NCI-H128 (cell line): ENCODE measurements around the gene ZNF569.
A peak's percentile ranks its signal among the peaks of the same experiment; 100 is the strongest.
"Not testable (repeated sequence)": the region's sequence is repeated elsewhere in the genome, so short reads cannot be mapped to it uniquely, and the experiment has no call there.

Source experiments
- DNase-seq: peaks from one replicate; lab custom pipeline; 2025; ENCODE audit not compliant: unreplicated experiment; lab: John Stamatoyannopoulos, UW

The ZNF569 gene

DNA sequence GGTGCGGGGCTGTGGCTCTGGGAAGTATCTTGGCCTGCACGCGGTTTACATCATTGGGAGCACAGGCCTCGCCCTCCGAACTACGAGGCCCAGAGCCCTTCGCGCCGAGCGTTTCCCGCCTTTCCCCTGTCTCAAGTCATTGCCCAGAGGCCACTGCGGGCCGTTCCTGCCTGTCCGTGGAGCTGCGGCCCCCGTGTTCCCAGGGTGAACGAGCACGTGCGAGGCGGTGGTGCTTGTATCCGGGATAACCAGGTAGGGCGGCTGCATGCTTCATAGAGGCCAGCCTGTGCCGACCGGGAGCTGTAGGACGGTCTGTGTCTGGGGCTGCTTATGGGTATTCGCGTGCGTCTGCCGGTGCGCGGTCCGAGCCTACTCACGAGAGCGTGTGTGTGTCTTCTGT lies 63.8 kb downstream of the ZNF569 start:
- no peak for DNase-seq

DNA sequence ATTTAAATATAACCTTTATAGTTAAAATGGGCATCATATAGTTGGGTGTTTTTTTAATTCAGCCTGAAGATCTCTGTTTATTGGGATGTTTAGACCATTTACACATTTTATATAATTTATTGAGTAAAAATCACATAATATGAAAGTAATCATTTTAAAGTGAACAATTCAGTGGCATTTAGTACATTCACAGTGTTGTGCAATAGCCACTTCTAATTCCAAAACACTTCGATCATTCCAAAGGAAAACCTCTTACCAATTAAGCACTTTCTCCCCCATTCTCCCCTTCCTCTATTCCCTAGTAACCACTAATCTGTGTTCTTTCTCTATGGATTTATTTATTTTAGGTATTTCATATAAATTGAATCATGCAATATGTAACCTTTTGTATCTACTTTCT lies 66.2 kb downstream of the ZNF569 start:
- DNase-seq = no peak

DNA sequence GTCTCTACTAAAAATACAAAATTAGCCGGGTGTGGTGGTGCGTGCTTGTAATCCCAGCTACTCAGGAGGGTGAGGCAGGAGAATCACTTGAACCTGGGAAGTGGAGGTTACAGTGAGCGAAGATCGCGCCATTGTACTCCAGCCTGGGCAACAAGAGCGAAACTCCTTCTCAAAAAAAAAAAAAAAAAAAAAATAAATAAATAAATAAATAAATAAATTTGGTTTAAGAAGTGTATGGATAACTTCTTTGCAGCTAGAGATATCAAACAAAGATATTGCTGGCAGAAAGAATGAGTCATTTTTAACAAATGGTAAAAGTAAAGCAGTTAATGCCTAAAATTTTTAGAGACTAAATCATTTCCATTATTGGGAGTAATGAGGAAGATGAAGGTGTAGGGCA lies 75.8 kb downstream of the ZNF569 start:
- not testable (repeated sequence) for DNase-seq

DNA sequence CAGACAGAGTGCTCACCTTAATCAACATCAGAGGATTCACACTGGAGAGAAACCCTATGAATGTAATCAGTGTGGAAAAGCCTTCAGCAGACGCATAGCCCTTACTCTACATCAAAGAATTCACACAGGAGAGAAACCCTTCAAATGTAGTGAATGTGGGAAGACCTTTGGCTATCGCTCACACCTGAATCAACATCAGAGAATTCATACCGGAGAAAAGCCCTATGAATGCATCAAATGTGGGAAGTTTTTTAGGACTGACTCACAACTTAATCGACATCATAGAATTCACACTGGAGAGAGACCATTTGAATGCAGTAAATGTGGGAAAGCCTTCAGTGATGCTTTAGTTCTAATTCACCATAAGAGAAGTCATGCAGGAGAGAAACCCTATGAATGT lies 78.0 kb downstream of the ZNF569 start:
- DNase-seq = no peak

DNA sequence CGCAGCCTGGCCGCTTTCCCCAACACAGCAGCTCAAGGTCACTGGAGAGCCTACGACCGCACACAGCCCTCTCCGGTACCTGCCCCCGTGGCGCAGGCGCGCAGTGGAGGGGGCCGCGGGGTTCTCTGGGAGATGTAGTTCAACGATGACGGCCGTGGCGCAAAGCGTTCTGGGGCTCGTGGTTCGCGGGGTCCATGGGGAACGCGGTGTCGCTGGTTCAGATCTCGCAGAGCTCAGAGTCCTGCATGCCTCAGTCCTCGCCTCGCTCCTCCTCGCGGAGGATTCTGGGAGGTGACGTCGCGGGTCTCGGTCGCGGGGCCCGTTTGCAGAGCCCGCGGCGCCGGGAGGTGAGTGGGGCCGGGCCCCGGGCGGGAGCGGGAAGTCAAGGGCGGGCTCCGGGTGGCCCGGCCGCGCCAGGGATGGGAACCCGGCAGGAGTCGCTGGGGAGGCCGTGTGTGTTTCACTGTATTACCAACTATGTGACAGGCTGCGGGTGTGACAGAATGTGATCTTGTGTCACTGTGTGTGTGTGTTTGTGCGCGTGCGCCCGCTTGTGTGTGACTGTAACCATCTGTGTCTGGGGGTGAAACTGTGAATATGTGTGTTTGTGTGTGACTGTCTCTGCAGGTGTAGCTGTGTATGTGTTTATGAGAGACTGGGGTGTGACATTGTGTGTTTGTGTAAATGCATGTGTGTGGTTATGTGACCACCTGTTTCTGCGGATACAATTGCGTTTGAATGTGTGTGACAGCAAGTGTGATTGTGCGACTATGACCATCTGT lies 96.2 kb downstream of the ZNF569 start, which contains the start of gene ZNF527:
Gene ZNF527 (plus strand): TSS at position 220 of the 782 bp plus-strand sequence. CDS start 3,100 bp downstream, outside the sequence.
- DNase-seq = peak; percentile 94

DNA sequence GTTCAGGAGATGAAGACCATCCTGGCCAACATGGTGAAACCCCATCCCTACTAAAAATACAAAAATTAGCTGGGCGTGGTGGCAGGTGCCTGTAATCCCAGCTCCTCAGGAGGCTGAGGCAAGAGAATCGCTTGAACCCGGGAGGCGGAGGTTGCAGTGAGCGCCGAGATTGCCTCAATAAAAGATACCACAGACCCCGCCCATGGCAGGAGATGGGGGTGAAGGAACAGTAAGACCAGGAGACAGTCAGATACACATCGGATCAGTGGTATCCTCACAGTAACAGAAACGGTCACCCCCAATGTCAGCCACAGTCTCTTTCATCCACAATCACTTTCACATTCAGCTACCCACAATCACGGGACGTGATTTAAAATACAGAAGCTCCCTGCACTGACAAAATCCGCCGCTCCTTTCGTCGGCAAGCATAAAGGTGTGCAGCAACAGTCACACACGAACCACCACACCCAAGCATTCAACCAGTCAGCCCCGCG lies 96.8 kb downstream of the ZNF569 start:
- not testable (repeated sequence) for DNase-seq

DNA sequence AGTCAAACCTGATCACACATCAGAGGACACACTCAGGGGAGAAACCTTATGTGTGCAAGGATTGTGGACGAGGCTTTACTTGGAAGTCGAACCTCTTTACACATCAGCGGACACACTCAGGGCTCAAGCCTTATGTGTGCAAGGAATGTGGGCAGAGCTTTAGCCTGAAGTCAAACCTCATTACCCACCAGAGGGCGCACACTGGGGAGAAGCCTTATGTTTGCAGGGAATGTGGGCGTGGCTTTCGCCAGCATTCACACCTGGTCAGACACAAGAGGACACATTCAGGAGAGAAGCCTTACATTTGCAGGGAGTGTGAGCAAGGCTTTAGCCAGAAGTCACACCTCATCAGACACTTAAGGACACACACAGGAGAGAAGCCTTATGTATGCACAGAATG lies 104.5 kb downstream of the ZNF569 start:
- DNase-seq = no peak

DNA sequence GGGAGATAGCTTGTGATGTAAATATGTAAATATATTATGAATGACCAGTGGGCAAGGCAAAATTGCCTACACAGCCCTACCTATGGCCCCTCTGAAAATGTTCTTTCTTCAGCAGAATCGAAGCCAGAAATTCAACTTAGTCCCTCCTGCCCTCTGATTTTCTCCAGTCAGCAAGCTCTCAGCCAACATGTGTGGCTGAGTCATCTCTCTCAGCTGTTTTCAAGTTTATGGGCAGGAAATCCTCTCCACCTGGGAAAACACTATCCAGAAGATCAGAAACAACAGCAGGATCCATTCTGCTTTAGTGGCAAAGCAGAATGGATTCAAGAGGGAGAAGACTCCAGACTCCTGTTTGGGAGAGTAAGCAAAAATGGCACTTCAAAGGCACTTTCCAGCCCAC lies 105.2 kb downstream of the ZNF569 start:
- DNase-seq = no peak
